ENCODE measurements around the gene GDAP2. TPM values are rescaled to one million over a fixed set of nuclear protein-coding genes. Genes with fewer than 3 reads are reported as not detected.

Gene GDAP2
- total and polyA plus RNA-seq, 2 donors (not counting 1 experiment from before 2014, with no cell fraction given) = 6.8 to 36.7 TPM

- peaks cover 23 to 33% of the 10 kb centered on the region in 2 experiments for H3K36me3 ChIP-seq (replicated peaks in 1 of 2; ENCODE audit: control extremely low read depth in 1 of 2, control insufficient read depth in 1 of 2, extremely low read depth in 1 of 2, insufficient read depth in 2 of 2, low read length in 1 of 2)
- no peak for ATAC-seq (ENCODE audit: low read depth)
- CTCF ChIA-PET = interaction anchor here (0.6 to 4.9 kb wide), 40 partner anchors 8 to 1158 kb away, joined by 3 to 43 read pairs (median 4); no protein-coding TSS in a partner anchor
- peaks cover 2% of the 10 kb centered on the region for H3K4me1 Mint-ChIP-seq
- H3K4me2 ChIP-seq (replicated peaks; ENCODE audit: low read depth, low read length, poor library complexity, severe bottlenecking) = no peak overlapping the region
- H3K27ac Mint-ChIP-seq = no peak overlapping the region
- no peaks in the 10 kb centered on the region for H3K9me3 Mint-ChIP-seq (ENCODE audit: insufficient read depth)
- no peaks in the 10 kb centered on the region for H3K4me1 ChIP-seq (ENCODE audit: control insufficient read depth in 2 of 2, insufficient read depth in 2 of 2, low read length in 2 of 2)
- peak; percentile 66 for DNase-seq
- H3K9me3 ChIP-seq (ENCODE audit: control extremely low read depth in 1 of 3, control insufficient read depth in 2 of 3, insufficient read depth in 1 of 3, low read length in 2 of 3) = no peaks in the 10 kb centered on the region
- H3K4me3 Mint-ChIP-seq = no peak overlapping the region
- no peaks in the 10 kb centered on the region for H3K27me3 ChIP-seq (replicated peaks in 1 of 4; ENCODE audit: control extremely low read depth in 1 of 4, control insufficient read depth in 3 of 4, insufficient read depth in 4 of 4, low read length in 3 of 4)
- POLR2A ChIA-PET = no interaction called here
- no peaks in the 10 kb centered on the region for H3K27me3 Mint-ChIP-seq
- H4K20me1 ChIP-seq (ENCODE audit: control insufficient read depth, insufficient read depth, low read length, poor library complexity, severe bottlenecking) = no peaks in the 10 kb centered on the region
- intact Hi-C loops (cut with micrococcal nuclease) = loop anchor here (1.0 to 5.0 kb wide), 3 partner anchors 138 to 828 kb away; no protein-coding TSS in a partner anchor
- no peak overlapping the region for H3K27ac ChIP-seq (ENCODE audit: low read length in 2 of 2)
- TF ChIP-seq, protein P1, sequence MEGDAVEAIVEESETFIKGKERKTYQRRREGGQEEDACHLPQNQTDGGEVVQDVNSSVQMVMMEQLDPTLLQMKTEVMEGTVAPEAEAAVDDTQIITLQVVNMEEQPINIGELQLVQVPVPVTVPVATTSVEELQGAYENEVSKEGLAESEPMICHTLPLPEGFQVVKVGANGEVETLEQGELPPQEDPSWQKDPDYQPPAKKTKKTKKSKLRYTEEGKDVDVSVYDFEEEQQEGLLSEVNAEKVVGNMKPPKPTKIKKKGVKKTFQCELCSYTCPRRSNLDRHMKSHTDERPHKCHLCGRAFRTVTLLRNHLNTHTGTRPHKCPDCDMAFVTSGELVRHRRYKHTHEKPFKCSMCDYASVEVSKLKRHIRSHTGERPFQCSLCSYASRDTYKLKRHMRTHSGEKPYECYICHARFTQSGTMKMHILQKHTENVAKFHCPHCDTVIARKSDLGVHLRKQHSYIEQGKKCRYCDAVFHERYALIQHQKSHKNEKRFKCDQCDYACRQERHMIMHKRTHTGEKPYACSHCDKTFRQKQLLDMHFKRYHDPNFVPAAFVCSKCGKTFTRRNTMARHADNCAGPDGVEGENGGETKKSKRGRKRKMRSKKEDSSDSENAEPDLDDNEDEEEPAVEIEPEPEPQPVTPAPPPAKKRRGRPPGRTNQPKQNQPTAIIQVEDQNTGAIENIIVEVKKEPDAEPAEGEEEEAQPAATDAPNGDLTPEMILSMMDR (IDR thresholded peaks at IDR 0.05) = peak; percentile 97
- no peak for TF ChIP-seq EZH2 (IDR thresholded peaks at IDR 0.05; ENCODE audit: borderline replicate concordance, insufficient read depth, low read depth, low read length, poor library complexity, severe bottlenecking)
- no peaks in the 10 kb centered on the region for H3K79me2 ChIP-seq (ENCODE audit: control insufficient read depth, insufficient read depth, low read length)
- WGBS (ENCODE audit: insufficient coverage) = no CpG with 5 or more reads among the region's 4 CpGs
- no peak overlapping the region for H2AFZ ChIP-seq (ENCODE audit: insufficient read depth, low read depth, low read length, poor library complexity, severe bottlenecking)
- H3K9ac ChIP-seq (ENCODE audit: low read length) = no peak overlapping the region
- no peak overlapping the region for H3K4me3 ChIP-seq (ENCODE audit: control extremely low read depth in 1 of 5, extremely low read depth in 1 of 5, insufficient read depth in 1 of 5, low read depth in 2 of 5, low read length in 4 of 5)
Measured at GRCh38 chr1:117895482-117896114, 33.8 kb downstream of the GDAP2 start.

- no peak overlapping the region for H3K4me3 Mint-ChIP-seq
- Histone ChIP-seq H3K4me1 (ENCODE audit: control insufficient read depth in 2 of 2, insufficient read depth in 2 of 2, low read length in 2 of 2) (no peaks in the 10 kb centered on the region), H3K9ac (ENCODE audit: low read length) (no peak overlapping the region), H4K20me1 (ENCODE audit: control insufficient read depth, insufficient read depth, low read length, poor library complexity, severe bottlenecking) (no peaks in the 10 kb centered on the region), H3K4me2 (replicated peaks; ENCODE audit: low read depth, low read length, poor library complexity, severe bottlenecking) (no peak overlapping the region), H3K36me3 (replicated peaks in 1 of 2; ENCODE audit: control extremely low read depth in 1 of 2, control insufficient read depth in 1 of 2, extremely low read depth in 1 of 2, insufficient read depth in 2 of 2, low read length in 1 of 2) (peaks cover 22 to 27% of the 10 kb centered on the region in 2 experiments), H3K27me3 (replicated peaks in 1 of 4; ENCODE audit: control extremely low read depth in 1 of 4, control insufficient read depth in 3 of 4, insufficient read depth in 4 of 4, low read length in 3 of 4) (no peaks in the 10 kb centered on the region), H3K4me3 (ENCODE audit: control extremely low read depth in 1 of 5, extremely low read depth in 1 of 5, insufficient read depth in 1 of 5, low read depth in 2 of 5, low read length in 4 of 5) (no peak overlapping the region), H3K9me3 (ENCODE audit: control extremely low read depth in 1 of 3, control insufficient read depth in 2 of 3, insufficient read depth in 1 of 3, low read length in 2 of 3) (no peaks in the 10 kb centered on the region), H3K79me2 (ENCODE audit: control insufficient read depth, insufficient read depth, low read length) (no peaks in the 10 kb centered on the region), H3K27ac (ENCODE audit: low read length in 2 of 2) (no peak overlapping the region), H2AFZ (ENCODE audit: insufficient read depth, low read depth, low read length, poor library complexity, severe bottlenecking) (no peak overlapping the region)
- no peak overlapping the region for H3K27ac Mint-ChIP-seq
- intact Hi-C loops (cut with micrococcal nuclease) = no loop called here
- peaks cover 2% of the 10 kb centered on the region for H3K4me1 Mint-ChIP-seq
- no peak for ATAC-seq (ENCODE audit: low read depth)
- CTCF ChIA-PET = interaction anchor here (0.7 to 4.9 kb wide), 10 partner anchors 12 to 830 kb away, joined by 3 to 41 read pairs (median 10); no protein-coding TSS in a partner anchor
- no peaks in the 10 kb centered on the region for H3K9me3 Mint-ChIP-seq (ENCODE audit: insufficient read depth)
- DNase-seq = no peak
- TF ChIP-seq, protein P1 (IDR thresholded peaks at IDR 0.05) = no peak
- TF ChIP-seq EZH2 (IDR thresholded peaks at IDR 0.05; ENCODE audit: borderline replicate concordance, insufficient read depth, low read depth, low read length, poor library complexity, severe bottlenecking) = no peak
- H3K27me3 Mint-ChIP-seq = no peaks in the 10 kb centered on the region
- WGBS (ENCODE audit: insufficient coverage) = no CpG with 5 or more reads among the region's 1 CpG
- POLR2A ChIA-PET = interaction anchor here (0.6 kb wide), 1 partner anchor 1120 kb away, joined by 3 read pairs; no protein-coding TSS in a partner anchor
Measured at GRCh38 chr1:117894078-117894477, 35.3 kb downstream of the GDAP2 start.

All from B cell (primary cell).